HG03196 (cell line): ENCODE data around the gene TEDC1.

Experiments used
- ATAC-seq: cut with Tn5 transposase; IDR thresholded peaks from one replicate; pipeline ENCODE4 v1.9.1; 2021; ENCODE audit not compliant: unreplicated experiment

The TEDC1 gene

DNA sequence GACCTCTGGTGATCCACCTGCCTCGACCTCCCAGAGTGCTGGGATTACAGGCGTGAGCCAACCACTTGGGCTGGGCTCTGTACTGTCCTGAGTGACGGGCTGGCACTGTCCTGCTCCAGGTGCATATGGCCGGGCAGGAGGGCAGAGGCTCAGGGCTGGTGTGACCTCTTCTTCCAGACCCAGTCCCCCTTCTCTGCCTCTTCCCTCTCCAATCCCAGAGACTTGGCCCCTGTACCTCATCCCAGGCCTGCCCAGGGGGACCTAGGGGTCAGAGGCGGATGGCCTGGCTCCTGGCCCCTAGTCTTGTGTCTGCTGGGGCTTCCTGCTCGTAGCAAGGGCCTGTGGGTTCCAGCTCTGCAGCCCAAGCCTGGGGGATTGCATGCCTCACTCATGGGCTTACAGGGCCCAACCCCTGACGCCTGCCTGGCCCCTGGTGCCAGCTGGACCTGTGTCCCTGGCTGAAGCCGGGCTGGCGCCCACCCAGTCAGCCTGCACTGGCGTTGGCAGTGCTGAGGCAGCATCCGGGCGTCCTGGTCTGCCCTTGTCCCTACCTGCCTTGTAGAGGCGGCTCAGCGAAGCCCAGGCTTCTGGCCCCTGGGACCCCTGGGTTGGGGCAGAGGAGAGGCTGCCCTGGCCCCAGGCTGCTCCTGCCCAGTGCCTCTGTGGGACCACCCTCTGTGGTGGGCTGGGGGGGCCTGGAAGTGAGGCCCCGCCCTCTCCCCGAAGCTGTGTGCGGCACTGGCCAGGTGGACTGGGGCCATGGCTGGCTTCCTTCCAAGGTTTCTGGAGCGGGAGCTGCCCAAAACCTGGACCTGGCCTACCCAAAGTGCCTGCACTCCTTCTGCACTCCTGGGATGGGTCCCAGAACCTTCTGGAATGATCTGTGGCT lies 4.3 kb downstream of the TEDC1 start:
- ATAC-seq: no peak

GRCh38 chr14:105495990-105496830 lies 5.2 kb downstream of the TEDC1 start:
- no peak for ATAC-seq

DNA sequence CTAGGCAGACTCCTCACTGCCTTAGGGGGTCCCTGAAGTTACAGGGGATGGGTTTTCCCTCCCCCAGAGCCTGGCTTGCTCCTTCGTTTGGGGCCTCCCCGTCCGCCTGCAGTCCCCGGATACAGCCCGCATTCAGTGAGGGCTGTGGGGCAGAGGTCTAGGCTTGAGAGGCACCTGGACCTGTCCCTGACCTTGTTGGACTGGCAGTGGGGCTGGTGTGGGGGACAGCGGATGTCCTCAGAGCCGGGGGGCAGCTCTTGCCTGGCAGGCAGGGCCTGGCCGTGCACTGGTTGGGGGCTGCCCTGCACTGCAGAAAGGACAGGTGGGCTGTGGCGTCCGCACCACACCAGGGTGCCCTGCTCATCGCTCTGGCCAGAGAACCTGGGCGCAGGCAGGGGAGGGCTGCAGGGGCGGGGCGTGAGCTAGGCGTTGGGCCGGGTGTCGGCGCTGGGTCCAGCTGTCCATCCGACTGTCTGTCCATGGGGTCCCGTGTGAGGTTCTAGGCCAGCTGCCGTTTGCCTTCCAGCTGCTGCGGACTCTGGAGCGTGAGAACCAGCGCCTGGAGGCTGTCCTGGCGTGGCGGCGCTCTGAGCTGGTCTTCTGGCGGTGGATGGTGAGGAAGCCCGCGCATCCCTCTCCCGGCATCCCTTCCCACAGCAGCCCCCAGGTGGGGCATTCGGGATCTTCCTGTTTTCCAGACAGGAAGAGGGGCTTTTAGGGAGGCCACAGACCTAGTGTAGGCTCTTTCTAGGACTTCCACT lies 6.0 kb downstream of the TEDC1 start:
- ATAC-seq: no peak

DNA sequence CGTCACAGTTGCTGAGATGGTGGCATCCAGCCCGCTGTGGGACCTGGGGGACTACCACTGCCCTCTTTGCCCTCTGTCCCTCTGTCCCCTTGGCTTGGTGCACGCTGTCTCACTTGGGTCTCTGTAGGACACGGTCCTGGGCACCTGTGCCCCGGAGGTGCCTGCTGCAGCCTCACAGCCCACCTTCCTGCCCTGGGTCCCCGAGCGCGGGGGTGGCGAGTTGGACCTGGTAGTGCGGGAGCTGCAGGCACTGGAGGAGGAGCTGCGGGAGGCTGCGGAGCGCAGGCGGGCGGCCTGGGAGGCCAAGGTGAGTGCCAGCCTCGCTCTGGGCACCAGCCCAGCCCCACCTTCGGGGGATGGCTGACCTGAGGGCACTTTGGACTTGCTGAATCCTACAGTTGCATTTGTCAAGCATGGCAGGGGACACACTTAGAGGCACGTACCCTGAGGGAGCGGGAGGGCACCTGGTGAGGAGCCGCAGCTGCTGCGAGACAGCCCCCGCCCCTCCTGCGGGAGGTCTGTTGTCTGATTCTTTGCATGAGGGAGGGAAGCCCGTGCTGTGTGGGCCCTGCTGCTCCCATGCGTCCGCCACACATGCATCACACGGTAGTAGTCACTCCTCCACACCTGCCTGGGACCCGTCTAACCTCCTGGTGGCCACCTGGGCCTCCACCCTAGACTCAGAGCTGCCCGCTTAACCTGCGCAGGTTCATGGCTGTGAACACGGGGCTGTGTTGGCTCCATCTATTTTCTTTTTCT lies 6.8 kb downstream of the TEDC1 start:
- no peak for ATAC-seq

DNA sequence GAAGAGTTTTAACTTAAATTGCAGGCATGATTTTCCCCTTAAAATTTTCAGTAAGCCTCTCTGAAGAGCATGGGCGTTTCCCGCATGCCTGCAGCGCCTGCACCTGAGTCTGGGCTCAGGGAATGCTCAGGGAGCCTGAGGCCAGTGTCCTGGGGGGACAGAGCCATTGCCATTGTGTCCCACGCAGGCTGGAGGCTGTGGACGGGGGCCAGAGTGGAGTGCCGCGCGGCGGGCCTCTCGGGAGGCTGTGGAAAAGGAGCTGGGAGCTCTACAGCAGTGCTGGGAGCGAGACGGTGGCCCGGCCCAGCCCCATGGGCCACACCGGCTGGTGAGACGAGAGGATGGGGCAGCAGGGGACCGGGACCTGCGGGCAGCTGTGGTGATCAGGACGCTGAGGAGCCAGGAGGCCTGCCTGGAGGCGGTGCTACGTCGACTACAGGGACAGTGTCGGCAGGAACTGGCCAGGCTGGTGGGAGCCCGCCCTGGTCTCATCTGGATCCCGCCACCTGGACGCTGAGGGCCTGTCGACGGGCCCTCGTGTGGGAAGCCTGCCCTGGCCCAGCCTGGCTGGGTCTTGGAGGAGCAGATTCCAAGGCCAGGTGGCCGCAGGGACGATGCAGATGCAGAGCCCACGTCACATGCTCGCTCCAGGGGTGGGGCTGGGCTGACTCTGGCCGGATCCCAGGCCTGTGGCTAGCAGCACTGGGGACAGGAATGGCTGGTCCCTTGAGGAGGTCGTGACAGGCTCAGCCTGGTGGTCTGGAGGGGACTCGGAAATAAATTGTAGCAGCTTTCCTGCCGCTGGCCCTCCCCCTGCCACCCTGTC lies 7.6 kb downstream of the TEDC1 start:
- no peak for ATAC-seq

DNA sequence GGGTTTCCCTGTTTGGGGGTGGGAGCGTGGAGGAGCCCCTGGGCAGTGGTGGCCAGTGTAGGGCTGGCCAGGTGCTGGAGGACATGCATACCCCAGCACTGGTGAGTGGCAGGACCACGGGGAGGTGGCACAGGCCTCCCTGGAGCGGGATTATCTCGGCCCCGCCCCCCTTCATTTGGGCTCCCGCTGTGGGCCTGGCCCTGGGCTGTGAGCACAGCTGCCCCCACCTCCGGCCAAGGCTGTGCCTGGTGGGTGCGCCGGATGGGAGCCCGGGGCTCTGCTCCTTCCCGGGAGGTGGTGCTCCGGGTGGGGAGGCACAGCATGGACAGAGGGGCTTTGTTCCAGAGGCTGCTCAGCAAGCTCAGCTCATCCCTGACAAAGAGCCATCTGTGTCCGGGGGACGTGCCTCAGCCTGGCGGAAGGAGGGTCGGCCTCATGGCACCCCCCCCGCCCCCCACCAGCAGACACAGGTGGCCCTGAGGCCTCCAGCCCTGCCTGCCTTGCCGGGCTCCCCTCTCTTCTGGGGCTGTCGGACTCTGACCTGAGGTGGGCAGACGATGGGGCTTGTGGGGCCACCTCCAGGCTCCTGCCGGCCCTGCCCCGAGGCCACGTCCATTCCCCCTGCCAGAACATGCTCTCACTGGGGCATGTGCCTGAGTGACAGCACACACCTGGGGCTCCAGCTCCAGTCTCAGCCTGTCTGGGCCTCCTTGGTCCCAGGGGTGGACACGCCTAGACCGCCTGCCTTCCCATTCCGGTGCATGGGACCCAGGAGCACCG lies 8.4 kb downstream of the TEDC1 start:
- ATAC-seq: no peak

DNA sequence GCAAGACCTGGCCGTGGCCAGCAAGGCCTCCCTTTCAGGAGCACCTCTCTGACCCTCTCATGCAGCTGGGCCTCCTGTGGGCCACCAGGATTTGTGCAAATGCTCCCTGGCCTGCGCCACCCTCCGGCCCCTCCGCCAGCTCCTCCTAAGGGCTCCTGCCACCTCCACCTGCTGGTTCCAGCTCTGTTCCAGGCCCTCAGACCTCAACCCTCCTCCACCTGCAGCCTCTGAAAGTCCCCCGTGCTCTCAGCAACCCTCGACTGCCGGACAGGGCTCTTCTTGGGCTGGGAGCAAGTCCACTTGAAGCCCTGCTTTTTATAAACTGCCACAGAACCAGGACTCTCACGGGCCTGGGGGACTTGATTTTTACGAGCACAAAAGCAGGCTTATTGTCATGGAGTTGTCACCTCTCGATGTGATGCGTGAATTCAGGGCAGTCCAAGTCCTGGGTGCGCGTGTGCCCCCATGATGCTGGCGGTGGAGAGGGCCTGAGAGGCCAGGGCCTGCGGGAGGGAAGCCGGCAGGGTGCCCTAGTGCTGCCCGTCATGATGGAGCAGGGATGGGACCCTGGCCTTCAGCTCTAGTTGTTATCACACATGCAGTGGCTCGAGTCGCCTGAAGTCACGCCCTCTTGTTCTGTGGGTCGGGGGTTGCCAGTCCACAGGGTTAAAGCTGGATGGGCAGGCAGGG lies 9.1 kb downstream of the TEDC1 start:
- ATAC-seq: no peak

DNA sequence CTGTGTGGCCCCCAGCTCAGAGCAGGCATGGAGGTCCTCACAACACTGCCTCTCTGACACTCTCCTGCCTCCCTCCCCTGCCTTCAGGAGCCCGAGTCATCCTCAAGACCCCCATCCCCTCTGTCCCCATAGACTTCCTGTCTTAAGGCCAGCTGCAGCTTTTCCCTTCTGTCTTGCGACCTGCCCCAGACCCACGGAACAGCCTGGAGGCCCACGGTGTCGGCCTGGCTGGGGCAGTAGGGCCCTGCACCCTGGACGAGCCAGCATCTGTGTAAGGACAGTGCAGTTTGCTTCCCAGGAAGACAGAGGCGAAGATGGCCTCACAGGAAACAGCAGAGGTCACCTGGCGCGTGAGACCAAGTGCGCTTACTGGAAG lies 9.7 kb downstream of the TEDC1 start:
- no peak for ATAC-seq

DNA sequence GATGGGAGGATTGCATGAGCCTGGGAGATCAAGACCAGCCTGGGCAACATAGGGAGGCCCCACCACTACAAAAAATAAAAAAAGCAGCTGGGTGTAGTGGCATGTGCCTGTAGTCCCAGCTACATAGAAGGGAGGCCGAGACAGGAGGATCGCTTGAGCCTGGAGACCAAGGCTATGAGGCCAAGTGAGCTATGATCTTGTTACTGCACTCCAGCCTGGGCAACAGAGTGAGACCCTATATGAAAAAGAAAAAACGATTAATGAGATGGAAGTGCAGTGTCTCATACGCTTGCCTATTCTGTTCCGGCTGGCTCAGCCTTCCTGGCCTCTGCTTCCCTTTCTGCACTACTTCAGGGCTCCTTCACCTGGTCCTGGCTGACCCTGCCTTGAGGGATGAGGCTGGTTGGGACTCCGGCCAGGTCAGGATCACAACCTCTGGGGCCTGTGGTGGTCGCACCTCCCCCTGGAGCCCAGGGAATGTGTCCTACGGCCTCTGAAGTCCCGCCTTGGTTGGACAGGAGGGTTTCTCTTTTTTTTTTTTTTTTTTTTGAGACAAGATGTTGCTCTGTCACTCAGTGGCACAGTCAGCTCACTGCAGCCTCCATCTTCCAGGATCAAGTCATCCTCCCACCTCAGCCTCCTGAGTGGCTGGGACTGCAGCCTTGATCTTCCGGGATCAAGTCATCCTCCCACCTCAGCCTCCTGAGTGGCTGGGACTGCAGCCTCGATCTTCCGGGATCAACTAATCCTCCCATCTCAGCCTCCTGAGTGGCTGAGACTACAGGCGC lies 10.7 kb downstream of the TEDC1 start:
- ATAC-seq: no peak

- ATAC-seq: no peak
These were observed 11.6 kb downstream of the TEDC1 start for GRCh38 chr14:105502446-105503295.

DNA sequence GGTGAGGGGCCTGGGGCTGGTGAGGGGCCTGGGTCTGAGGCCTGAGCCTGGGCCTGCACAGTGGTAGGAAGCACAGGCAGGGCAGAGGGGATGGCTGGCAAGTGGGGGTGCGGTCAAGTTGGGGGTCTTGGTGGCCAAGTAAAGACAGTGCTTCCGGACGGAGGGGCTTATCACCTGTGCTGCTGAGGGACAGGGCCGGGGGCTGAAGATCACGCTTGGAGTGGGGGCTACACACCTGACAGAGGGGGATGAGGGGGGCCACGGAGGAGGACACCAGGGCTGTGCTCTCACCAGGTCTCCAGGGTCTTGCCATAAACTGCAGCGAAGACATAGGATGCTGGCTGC lies 12.2 kb downstream of the TEDC1 start:
- ATAC-seq: no peak

GRCh38 chr14:105503935-105504692 lies 13.1 kb downstream of the TEDC1 start:
- no peak for ATAC-seq

DNA sequence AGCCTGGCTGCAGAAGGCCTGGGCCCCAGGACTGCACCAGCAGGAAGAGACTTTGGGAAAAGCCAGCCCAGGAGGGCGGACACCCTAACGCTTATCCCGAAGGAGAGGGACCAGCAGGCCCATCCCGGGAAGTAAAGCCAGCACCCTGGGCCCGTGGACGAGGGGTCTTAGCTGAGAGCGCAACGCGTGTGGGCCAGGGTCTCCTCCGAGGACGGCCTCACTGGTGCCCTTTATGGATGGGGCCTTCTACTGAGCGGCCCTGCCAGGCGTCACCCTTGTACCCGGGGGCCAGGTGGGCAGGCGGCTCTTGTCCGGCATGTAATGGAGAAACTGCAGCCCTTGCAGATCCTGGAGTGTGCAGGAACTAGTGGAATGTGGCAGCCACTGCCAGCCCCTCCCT lies 14.1 kb downstream of the TEDC1 start:
- no peak for ATAC-seq

- no peak for ATAC-seq
These were observed 16.2 kb downstream of the TEDC1 start for GRCh38 chr14:105507247-105507646.

DNA sequence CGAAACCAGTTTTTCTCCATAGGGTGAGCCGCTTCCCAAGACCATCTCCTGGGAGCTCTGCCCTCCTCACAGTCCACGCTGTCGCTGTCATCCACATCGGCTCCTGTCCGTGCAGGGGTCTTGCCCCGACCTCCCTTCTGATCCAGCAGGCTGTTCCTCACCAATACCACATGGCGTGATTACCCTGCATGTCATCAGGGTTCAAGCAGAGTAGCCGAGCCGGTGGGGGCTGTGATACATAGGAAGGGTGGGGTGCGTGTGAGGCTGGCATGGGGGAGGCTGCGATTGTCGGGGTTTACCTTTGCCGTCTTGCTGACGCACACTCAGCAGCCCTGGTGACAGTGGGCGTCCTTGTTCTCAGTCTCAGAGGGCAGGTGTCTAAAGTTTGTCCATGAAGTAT lies 17.0 kb downstream of the TEDC1 start:
- no peak for ATAC-seq

GRCh38 chr14:105508601-105509000 lies 17.6 kb downstream of the TEDC1 start:
- no peak for ATAC-seq
